Right cardiac atrium (tissue), 5 donors: ENCODE measurements around the gene CEMIP. TPM values are rescaled to one million over a fixed set of nuclear protein-coding genes. Genes with fewer than 3 reads are reported as not detected.
"Not testable (repeated sequence)": the region's sequence is repeated elsewhere in the genome, so short reads cannot be mapped to it uniquely, and the experiment has no call there.

ENCODE experiments used
- ATAC-seq, 2 donors: fragments of 200-7000 bp; cut with Tn5 transposase; one replicate each; pipeline versions ENCODE4 v1.8.0 to v1.9.1; 2020; ENCODE audit warnings: moderate library complexity in 2 of 2, mild to moderate bottlenecking in 1 of 2
- DNase-seq, 3 donors: peaks; one replicate each; pipeline ENCODE4 v3.0.0-alpha.2; 2020
- H3K27ac ChIP-seq: one replicate; pipeline ENCODE4 v1.5.1; 2013; ENCODE audit warnings: mild to moderate bottlenecking, low read length, control low read depth, moderate library complexity
- H3K27me3 ChIP-seq: one replicate; pipeline ENCODE4 v1.6.1; 2013; ENCODE audit not compliant: control insufficient read depth, insufficient read depth
- H3K4me1 ChIP-seq: one replicate; pipeline ENCODE4 v1.6.1; 2013; ENCODE audit warnings: low read length; ENCODE audit not compliant: control insufficient read depth, insufficient read depth
- H3K4me3 ChIP-seq: one replicate; pipeline ENCODE4 v1.5.1; 2013; ENCODE audit warnings: low read length, control low read depth
- H3K9me3 ChIP-seq: one replicate; pipeline ENCODE4 v1.6.1; 2013; ENCODE audit warnings: low read length; ENCODE audit not compliant: control insufficient read depth
- WGBS: extraction: QIAGEN DNeasy Blood & Tissue Kit; methylation state at CpG from one replicate; pipeline ENCODE4 v1.1.7; 2013; 5-methylcytosine and 5-hydroxymethylcytosine counted together
- intact Hi-C, 4 donors: fragments of 100-400 bp; cut with DNase I; formaldehyde crosslinking; loops; one replicate each; pipeline versions ENCODE4 v1.11.0 to v1.14.0; 2022 to 2023
- polyA plus RNA-seq: library from polyadenylated mRNA; stranded (reverse); fragments of 200-250 nt; gene quantifications from one replicate; pipeline ENCODE4 v1.2.3, GENCODE V29; 2013
- total RNA-seq, 4 donors: library from RNA; stranded (reverse); fragmentation: NEBNext Ultra II Directional; extraction: Animal tissue kit (Norgen Biotek cat#: 25700); gene quantifications; one replicate each; pipeline ENCODE4 v1.2.1, GENCODE V29; 2021
- donor health status: healthy with polysubstance abuse.
- donor health status: DM: no; HTN: yes; CAD: no.
- donor health status: DM: no; HTN: no; CAD: no.
- donor health status: DM: no; HTN: yes; CAD: no; lungs with severe emphysema.
- donor health status: DM: yes; HTN: yes; CAD: no.

CEMIP gene
- total and polyA plus RNA-seq, 5 donors: 0.23 to 3.9 (median 2.6) TPM

DNA sequence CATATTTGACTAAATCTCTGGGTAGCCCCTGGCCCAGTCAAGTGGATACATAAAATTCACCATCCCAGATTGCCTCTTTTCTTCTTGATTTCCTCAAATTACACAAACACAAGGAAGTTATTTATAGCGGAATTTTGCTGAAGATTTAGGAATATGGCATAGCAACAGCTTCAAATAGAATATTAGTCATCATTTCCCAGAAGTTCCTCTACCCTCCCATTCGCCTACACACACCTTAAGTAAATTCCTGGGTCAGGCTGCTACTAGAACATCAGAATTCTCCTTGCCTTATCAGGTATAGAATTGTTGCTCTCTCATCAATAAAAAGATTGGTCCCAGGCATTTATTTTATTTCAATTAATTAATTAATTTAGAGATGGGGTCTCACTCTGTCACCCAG lies 178.8 kb downstream of the CEMIP start:
- ATAC-seq: no peak
- WGBS: 95% methylated on average over 2 of the region's 2 CpGs
- H3K27ac ChIP-seq: no peak overlapping the region

GRCh38 chr15:80958818-80959495 lies 179.8 kb downstream of the CEMIP start:
- 98% methylated on average over 9 of the region's 9 CpGs for WGBS
- Histone ChIP-seq H3K4me3 (no peak overlapping the region), H3K27ac (no peak overlapping the region), H3K4me1 (no peaks in the 10 kb centered on the region), H3K9me3 (no peaks in the 10 kb centered on the region), H3K27me3 (no peaks in the 10 kb centered on the region)
- DNase-seq: no peak
- intact Hi-C loops: no loop called here
- no peak for ATAC-seq

More for the DNA sequence above, 178.8 kb downstream of the CEMIP start:
- no peak for DNase-seq
- Histone ChIP-seq H3K9me3 (no peaks in the 10 kb centered on the region), H3K4me1 (no peaks in the 10 kb centered on the region), H3K27me3 (no peaks in the 10 kb centered on the region), H3K4me3 (no peak overlapping the region)
- intact Hi-C loops: no loop called here

GRCh38 chr15:80965454-80965853 lies 186.3 kb downstream of the CEMIP start:
- H3K4me3 ChIP-seq, DNase-seq, H3K27me3 ChIP-seq, H3K4me1 ChIP-seq, H3K27ac ChIP-seq, ATAC-seq, H3K9me3 ChIP-seq: not testable (repeated sequence)
- intact Hi-C loops: loop anchor here (5.0 to 10.0 kb wide), 5 partner anchors 181 to 508 kb away; partner anchors contain the start of gene CEMIP (in 1 of the 4)

DNA sequence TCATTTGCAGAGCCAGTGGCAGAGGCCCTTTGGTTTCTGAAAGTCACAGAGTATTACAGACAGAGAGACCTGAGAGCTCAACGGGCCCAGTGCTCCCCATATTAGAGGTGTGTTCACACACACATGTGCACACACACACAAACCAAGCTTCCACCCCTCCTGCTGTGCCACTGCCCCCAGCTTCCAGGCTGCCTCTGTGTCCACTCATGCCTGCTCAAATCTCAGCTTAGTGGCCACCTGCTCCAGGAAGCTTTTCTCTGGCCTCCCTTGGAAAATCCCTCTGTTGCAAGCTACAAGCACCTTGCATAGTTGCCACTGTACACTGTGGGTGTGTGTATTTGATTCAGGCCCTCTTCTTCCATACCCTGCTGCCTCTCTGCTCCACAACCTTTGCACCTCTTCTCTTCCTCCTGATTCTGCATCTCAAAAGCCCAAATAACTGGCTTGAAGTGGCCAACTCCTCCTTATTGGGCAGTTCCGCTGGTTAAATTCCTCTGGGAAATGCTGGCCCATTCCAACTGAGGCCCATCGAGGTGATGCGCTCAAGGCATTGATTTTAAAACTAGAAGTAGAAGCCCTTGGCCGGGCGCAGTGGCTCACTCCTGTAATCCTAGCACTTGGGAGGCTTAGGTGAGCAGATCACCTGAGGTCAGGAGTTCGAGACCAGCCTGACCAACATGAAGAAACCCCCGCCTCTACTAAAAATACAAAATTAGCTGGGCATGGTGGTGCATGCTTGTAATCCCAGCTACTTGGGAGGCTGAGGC lies 187.4 kb downstream of the CEMIP start:
- DNase-seq (no peak), ATAC-seq (no peak)
- Histone ChIP-seq H3K27me3 (no peaks in the 10 kb centered on the region), H3K27ac (no peak overlapping the region), H3K4me3 (no peak overlapping the region), H3K9me3 (no peaks in the 10 kb centered on the region), H3K4me1 (no peaks in the 10 kb centered on the region)
- intact Hi-C loops: loop anchor here (5.0 to 10.0 kb wide), 5 partner anchors 182 to 509 kb away; partner anchors contain the start of gene CEMIP (in 1 of the 4)
- 93% methylated on average over 8 of the region's 8 CpGs for WGBS

DNA sequence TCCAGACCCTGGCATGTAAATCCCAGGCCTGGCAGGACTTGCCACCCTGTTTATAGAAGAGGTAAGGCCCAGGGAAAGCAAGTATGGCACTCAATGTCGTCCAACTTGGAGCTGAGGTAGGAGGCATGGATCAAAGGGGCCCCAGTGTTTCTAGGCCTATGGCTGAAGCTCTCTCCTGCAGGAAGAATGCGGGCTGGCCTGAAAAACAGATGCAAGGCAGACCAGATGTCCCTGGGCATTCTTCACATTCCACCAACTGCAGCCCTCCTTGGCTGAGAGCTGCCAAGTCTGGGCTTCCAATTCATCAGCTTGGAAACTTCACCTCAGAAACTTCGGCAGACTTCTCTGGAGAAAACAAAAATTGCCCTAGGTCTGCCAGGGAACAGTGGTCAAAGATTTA lies 188.3 kb downstream of the CEMIP start:
- Histone ChIP-seq H3K27ac (no peak overlapping the region), H3K27me3 (no peaks in the 10 kb centered on the region), H3K4me3 (no peak overlapping the region), H3K4me1 (no peaks in the 10 kb centered on the region), H3K9me3 (no peaks in the 10 kb centered on the region)
- WGBS: 57% methylated on average over 3 of the region's 3 CpGs
- intact Hi-C loops: loop anchor here (5.0 to 10.0 kb wide), 5 partner anchors 183 to 510 kb away; partner anchors contain the start of gene CEMIP (in 1 of the 4)
- DNase-seq (no peak), ATAC-seq (no peak)

DNA sequence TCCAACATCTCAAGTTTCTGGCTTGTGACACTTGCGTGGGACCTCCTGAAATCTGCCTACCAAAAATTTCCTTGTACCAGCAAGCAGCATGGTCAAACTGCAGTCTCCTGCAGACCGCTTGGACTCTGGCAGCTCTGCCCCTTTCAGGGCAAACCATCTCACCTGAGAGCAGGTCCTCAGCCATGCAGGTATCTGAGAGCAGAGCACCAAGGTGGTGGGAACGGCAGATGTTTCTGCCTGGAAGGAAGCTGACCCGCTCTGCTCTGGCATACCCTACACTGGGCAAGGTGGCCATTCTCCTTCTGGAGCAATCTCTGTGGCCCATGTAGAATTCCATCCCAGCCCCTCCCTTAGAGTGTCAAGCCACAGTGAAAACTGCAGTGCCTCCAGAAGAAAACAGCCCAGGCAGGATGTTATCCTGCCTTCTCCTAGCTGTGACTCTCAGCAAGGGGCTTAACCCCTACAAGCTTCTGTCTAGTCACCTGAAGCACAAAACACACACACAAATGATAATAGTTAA lies 188.9 kb downstream of the CEMIP start:
- ATAC-seq (peak in 1 of 2 donors; percentile 26), DNase-seq (no peak)
- H3K4me1 ChIP-seq: no peaks in the 10 kb centered on the region
- no peak overlapping the region for H3K4me3 ChIP-seq
- H3K9me3 ChIP-seq: no peaks in the 10 kb centered on the region
- intact Hi-C loops: loop anchor here (5.0 to 10.0 kb wide), 5 partner anchors 183 to 511 kb away; partner anchors contain the start of gene CEMIP (in 1 of the 4)
- H3K27me3 ChIP-seq: no peaks in the 10 kb centered on the region
- 97% methylated on average over 4 of the region's 4 CpGs for WGBS
- H3K27ac ChIP-seq: no peak overlapping the region

DNA sequence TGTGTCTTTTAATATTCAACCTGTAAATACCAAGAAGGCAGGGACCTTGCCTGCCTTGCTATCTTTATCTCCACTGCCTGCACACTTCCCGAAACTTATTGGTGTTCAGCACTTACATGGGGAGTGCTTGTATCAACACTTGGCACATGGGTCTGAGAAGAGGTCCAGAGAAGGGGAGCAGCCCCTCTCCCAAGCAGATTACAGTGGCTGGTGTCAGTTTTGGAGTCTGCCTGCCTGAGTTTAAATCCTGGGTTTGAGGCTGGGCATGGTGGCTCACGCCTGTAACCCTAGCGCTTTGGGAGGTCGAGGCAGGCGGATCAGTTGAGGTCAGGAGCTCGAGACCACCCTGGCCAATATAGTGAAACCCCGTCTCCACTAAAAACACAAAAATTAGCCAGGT lies 190.1 kb downstream of the CEMIP start:
- intact Hi-C loops: loop anchor here (5.0 to 10.0 kb wide), 5 partner anchors 185 to 512 kb away; partner anchors contain the start of gene CEMIP (in 1 of the 4)
- H3K27me3 ChIP-seq: no peaks in the 10 kb centered on the region
- H3K27ac ChIP-seq: no peak overlapping the region
- ATAC-seq (no peak), DNase-seq (no peak)
- 91% methylated on average over 7 of the region's 7 CpGs for WGBS
- no peaks in the 10 kb centered on the region for H3K9me3 ChIP-seq
- H3K4me3 ChIP-seq: no peak overlapping the region
- H3K4me1 ChIP-seq: no peaks in the 10 kb centered on the region

GRCh38 chr15:80970018-80970657 lies 191.0 kb downstream of the CEMIP start:
- WGBS: 54% methylated on average over 12 of the region's 12 CpGs
- DNase-seq (peak; percentile 35 to 68 (median 63)), ATAC-seq (peak; percentile 61 to 70)
- H3K9me3 ChIP-seq: no peaks in the 10 kb centered on the region
- H3K27ac ChIP-seq: no peak overlapping the region
- no peaks in the 10 kb centered on the region for H3K27me3 ChIP-seq
- H3K4me1 ChIP-seq: no peaks in the 10 kb centered on the region
- intact Hi-C loops: loop anchor here (2.0 to 10.0 kb wide), 5 partner anchors 193 to 515 kb away; no protein-coding TSS in a partner anchor
- no peak overlapping the region for H3K4me3 ChIP-seq

DNA sequence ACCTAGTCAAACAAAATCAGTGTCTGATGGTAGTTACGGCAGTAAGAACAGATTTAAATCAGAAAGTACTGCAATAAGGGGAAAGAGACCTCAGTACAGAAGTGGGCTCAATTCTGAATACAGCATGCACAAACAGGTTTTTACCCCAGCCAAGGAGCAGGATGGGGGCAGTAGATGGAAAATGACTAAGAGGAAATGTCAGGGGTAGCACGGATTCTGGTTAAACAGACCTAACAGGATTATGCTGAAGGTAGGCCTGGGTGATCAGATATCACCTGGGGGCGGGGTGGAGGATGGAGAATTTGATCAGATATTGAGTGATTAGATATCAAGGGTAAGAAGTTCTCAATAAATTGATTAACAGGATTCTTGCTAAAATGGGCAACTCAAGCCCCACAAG lies 191.5 kb downstream of the CEMIP start:
- H3K27ac ChIP-seq: no peak overlapping the region
- intact Hi-C loops: loop anchor here (2.0 to 10.0 kb wide), 5 partner anchors 194 to 516 kb away; no protein-coding TSS in a partner anchor
- DNase-seq (no peak), ATAC-seq (no peak)
- no peaks in the 10 kb centered on the region for H3K9me3 ChIP-seq
- H3K4me1 ChIP-seq: no peaks in the 10 kb centered on the region
- WGBS: 85% methylated on average over 3 of the region's 3 CpGs
- no peak overlapping the region for H3K4me3 ChIP-seq
- no peaks in the 10 kb centered on the region for H3K27me3 ChIP-seq

GRCh38 chr15:80971143-80971542 lies 192.0 kb downstream of the CEMIP start:
- no peak overlapping the region for H3K4me3 ChIP-seq
- DNase-seq (no peak), ATAC-seq (no peak)
- 68% methylated on average over 2 of the region's 2 CpGs for WGBS
- H3K27ac ChIP-seq: no peak overlapping the region
- no peaks in the 10 kb centered on the region for H3K4me1 ChIP-seq
- intact Hi-C loops: loop anchor here (2.0 to 10.0 kb wide), 5 partner anchors 194 to 516 kb away; no protein-coding TSS in a partner anchor
- H3K27me3 ChIP-seq: no peaks in the 10 kb centered on the region
- H3K9me3 ChIP-seq: no peaks in the 10 kb centered on the region
